Measurements from ENCODE around the gene ZC3HAV1. TPM values are rescaled to one million over a fixed set of nuclear protein-coding genes. Genes with fewer than 3 reads are reported as not detected.

ZC3HAV1 gene
- total RNA-seq, 3 donors from 2014 or later = 22.1 to 41.3 (median 37.7) TPM

GRCh38 chr7:139124084-139124914 is 14.8 kb upstream of the ZC3HAV1 start:
- no peaks in the 10 kb centered on the region for H3K27me3 ChIP-seq
- no peaks in the 10 kb centered on the region for H3K4me1 ChIP-seq
- intact Hi-C loops (cut with DNase I; ENCODE audit: low total_unique reads) = no loop called here
- H3K4me3 ChIP-seq = no peak overlapping the region
- H3K36me3 ChIP-seq = no peaks in the 10 kb centered on the region
- DNase-seq (ENCODE audit: low spot score in 2 of 2) = no peak
- no peaks in the 10 kb centered on the region for H3K9me3 ChIP-seq
- H3K27ac ChIP-seq = no peak overlapping the region
- TF ChIP-seq, protein P1, sequence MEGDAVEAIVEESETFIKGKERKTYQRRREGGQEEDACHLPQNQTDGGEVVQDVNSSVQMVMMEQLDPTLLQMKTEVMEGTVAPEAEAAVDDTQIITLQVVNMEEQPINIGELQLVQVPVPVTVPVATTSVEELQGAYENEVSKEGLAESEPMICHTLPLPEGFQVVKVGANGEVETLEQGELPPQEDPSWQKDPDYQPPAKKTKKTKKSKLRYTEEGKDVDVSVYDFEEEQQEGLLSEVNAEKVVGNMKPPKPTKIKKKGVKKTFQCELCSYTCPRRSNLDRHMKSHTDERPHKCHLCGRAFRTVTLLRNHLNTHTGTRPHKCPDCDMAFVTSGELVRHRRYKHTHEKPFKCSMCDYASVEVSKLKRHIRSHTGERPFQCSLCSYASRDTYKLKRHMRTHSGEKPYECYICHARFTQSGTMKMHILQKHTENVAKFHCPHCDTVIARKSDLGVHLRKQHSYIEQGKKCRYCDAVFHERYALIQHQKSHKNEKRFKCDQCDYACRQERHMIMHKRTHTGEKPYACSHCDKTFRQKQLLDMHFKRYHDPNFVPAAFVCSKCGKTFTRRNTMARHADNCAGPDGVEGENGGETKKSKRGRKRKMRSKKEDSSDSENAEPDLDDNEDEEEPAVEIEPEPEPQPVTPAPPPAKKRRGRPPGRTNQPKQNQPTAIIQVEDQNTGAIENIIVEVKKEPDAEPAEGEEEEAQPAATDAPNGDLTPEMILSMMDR (IDR thresholded peaks at IDR 0.05) = no peak
- TF ChIP-seq POLR2AphosphoS5 (IDR thresholded peaks at IDR 0.05) (no peak), POLR2A (IDR thresholded peaks at IDR 0.05) (no peak)

DNA sequence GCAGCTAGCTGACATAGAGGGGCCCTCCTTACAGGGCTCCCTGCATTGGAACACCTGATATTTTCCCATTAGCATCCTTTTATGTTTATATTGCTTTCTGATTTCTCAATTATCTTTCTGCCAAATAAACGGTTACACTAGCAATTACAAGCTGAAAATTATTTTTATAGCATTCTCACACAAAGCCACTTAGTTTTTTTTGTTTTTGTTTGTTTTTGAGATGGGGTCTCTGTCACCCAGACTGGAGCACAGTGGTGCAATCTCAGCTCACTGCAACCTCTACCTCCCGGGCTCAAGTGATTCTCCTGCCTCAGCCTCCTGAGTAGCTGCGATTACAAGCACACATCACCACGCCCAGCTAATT is 9.9 kb upstream of the ZC3HAV1 start:
- no peak overlapping the region for H3K4me3 ChIP-seq
- no peak for DNase-seq (ENCODE audit: low spot score in 2 of 2)
- H3K27ac ChIP-seq = no peak overlapping the region
- H3K9me3 ChIP-seq = no peaks in the 10 kb centered on the region
- no peaks in the 10 kb centered on the region for H3K27me3 ChIP-seq
- intact Hi-C loops (cut with DNase I; ENCODE audit: low total_unique reads) = no loop called here
- H3K36me3 ChIP-seq = no peaks in the 10 kb centered on the region
- no peak for TF ChIP-seq POLR2A (IDR thresholded peaks at IDR 0.05)
- no peak for TF ChIP-seq POLR2AphosphoS5 (IDR thresholded peaks at IDR 0.05)
- TF ChIP-seq, protein P1 (IDR thresholded peaks at IDR 0.05) = no peak
- H3K4me1 ChIP-seq = no peaks in the 10 kb centered on the region

DNA sequence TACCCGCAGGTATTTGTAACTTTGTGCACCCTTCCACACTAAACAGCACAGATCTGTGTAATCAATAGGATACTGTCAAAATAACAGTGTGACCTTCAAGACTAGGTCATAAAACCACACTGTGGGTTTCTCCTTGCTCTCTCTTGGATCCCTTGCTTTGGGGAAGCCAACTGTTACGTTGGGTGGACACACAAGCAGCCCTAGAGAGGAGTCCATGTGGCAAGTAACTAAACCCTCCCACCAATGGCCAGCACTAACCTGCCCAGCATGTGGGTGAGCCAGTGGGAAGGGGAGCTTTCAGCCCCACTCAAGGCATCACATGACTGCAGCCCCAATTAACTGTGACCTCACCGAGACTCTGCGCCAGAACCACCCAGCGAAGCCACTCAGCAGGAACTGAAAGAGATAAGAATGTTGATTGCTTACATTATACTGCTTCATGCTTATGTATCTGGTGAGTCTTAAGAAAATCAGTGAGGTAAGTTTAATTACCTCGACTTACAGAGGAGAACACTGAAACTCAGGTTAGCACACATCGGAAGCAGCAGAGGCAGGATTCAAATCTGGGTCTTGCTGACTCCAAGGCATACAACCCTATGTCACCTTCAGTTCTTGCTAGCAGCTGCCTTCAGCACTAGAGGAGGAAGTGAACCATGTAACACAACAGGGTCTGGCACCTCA is 9.4 kb upstream of the ZC3HAV1 start:
- H3K4me1 ChIP-seq = no peaks in the 10 kb centered on the region
- no peaks in the 10 kb centered on the region for H3K27me3 ChIP-seq
- no peaks in the 10 kb centered on the region for H3K9me3 ChIP-seq
- H3K36me3 ChIP-seq = no peaks in the 10 kb centered on the region
- intact Hi-C loops (cut with DNase I; ENCODE audit: low total_unique reads) = no loop called here
- no peak for DNase-seq (ENCODE audit: low spot score in 2 of 2)
- no peak for TF ChIP-seq POLR2AphosphoS5 (IDR thresholded peaks at IDR 0.05)
- TF ChIP-seq, protein P1 (IDR thresholded peaks at IDR 0.05) = no peak
- TF ChIP-seq POLR2A (IDR thresholded peaks at IDR 0.05) = no peak
- no peak overlapping the region for H3K4me3 ChIP-seq
- H3K27ac ChIP-seq = no peak overlapping the region

DNA sequence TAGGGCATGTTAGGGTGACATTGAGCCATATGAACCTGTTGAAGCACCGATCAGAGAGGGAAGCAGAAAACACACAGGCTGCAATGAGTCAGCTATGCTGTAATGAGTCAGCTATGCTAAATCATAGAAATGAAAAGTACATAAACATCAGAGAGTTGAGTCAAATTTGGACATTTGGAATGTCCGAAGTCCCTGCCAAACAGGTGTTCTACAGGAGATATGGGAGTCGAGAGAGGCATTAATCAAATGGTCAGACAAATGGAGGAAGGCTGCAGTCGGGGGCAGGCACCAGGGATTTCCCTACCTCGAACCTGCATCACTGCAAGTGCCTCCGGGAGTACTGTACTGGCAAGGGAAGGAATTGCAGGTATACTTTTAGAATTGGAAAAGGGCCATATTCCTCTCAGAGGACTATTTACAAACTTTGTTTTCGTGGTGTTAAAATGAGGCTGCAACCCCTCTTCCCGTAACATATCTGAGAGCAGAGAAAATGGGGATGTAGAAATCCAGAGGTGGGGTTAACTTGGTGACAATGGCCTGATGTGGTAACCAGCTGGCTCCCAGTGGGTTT is 8.8 kb upstream of the ZC3HAV1 start:
- intact Hi-C loops (cut with DNase I; ENCODE audit: low total_unique reads) = no loop called here
- no peak overlapping the region for H3K4me3 ChIP-seq
- H3K36me3 ChIP-seq = no peaks in the 10 kb centered on the region
- no peaks in the 10 kb centered on the region for H3K9me3 ChIP-seq
- TF ChIP-seq POLR2A (IDR thresholded peaks at IDR 0.05) = no peak
- no peak for TF ChIP-seq POLR2AphosphoS5 (IDR thresholded peaks at IDR 0.05)
- TF ChIP-seq, protein P1 (IDR thresholded peaks at IDR 0.05) = no peak
- DNase-seq (ENCODE audit: low spot score in 2 of 2) = no peak
- H3K27me3 ChIP-seq = no peaks in the 10 kb centered on the region
- H3K27ac ChIP-seq = no peak overlapping the region
- no peaks in the 10 kb centered on the region for H3K4me1 ChIP-seq
